BJ (cell line): ENCODE results near the gene DEPDC1B. TPM values are rescaled to one million over a fixed set of nuclear protein-coding genes. Genes with fewer than 3 reads are reported as not detected.
"Not testable (repeated sequence)": the region's sequence is repeated elsewhere in the genome, so short reads cannot be mapped to it uniquely, and the experiment has no call there.

ENCODE experiments used
- CTCF ChIA-PET: fragments of 350-600 bp; formaldehyde crosslinking; extraction: SDS; loops from one replicate; lab custom pipeline; 2021; ENCODE audit warnings: antibody characterized with exemption, inconsistent platforms; lab: Yijun Ruan, JAX
- POLR2A ChIA-PET: fragments of 300-600 bp; sonication (Branson Sonifier 250); formaldehyde crosslinking; extraction: SDS; loops from one replicate; lab custom pipeline; 2021; ENCODE audit warnings: antibody characterized with exemption; lab: Charles Lee
- DNase-seq: peaks from one replicate; pipeline ENCODE4 v3.0.0-alpha.2; 2011; ENCODE audit warnings: low read depth
- H3K27me3 ChIP-seq: 2 replicates; pipeline ENCODE4 v1.6.0; 2011; ENCODE audit warnings: low read length; ENCODE audit not compliant: control insufficient read depth, insufficient read depth
- H3K36me3 ChIP-seq: 2 replicates; pipeline ENCODE4 v1.5.1; 2011; ENCODE audit warnings: low read length; ENCODE audit not compliant: control insufficient read depth, insufficient read depth
- H3K4me3 ChIP-seq: 2 replicates; pipeline ENCODE4 v1.5.1; 2011; ENCODE audit warnings: low read depth, mild to moderate bottlenecking, control low read depth, low read length
- polyA plus RNA-seq: library from polyadenylated mRNA; depleted of rRNA; stranded (reverse); fragments of >200 nt; gene quantifications from 2 replicates; pipeline ENCODE4 v1.2.3, GENCODE V29; 2011
- TF ChIP-seq, protein P1 (sequence below): IDR thresholded peaks from 2 replicates; pipeline ENCODE4 v1.5.1; 2011; ENCODE audit warnings: low read depth, mild to moderate bottlenecking, control low read depth, inconsistent platforms, low read length, moderate library complexity; ENCODE audit not compliant: insufficient read depth

The DEPDC1B gene
- polyA plus RNA-seq, 1 experiment = 6.5 TPM

- no peaks in the 10 kb centered on the region for H3K36me3 ChIP-seq
- ChIA-PET CTCF (interaction anchor here (0.6 to 4.8 kb wide), 2 partner anchors 9 to 13 kb away, joined by 3 to 49 read pairs; partner anchors contain the start of gene DEPDC1B), POLR2A (no interaction called here)
- TF ChIP-seq, protein P1, sequence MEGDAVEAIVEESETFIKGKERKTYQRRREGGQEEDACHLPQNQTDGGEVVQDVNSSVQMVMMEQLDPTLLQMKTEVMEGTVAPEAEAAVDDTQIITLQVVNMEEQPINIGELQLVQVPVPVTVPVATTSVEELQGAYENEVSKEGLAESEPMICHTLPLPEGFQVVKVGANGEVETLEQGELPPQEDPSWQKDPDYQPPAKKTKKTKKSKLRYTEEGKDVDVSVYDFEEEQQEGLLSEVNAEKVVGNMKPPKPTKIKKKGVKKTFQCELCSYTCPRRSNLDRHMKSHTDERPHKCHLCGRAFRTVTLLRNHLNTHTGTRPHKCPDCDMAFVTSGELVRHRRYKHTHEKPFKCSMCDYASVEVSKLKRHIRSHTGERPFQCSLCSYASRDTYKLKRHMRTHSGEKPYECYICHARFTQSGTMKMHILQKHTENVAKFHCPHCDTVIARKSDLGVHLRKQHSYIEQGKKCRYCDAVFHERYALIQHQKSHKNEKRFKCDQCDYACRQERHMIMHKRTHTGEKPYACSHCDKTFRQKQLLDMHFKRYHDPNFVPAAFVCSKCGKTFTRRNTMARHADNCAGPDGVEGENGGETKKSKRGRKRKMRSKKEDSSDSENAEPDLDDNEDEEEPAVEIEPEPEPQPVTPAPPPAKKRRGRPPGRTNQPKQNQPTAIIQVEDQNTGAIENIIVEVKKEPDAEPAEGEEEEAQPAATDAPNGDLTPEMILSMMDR = no peak
- no peak overlapping the region for H3K4me3 ChIP-seq
- no peak for DNase-seq
- H3K27me3 ChIP-seq = no peaks in the 10 kb centered on the region
These were observed 14.3 kb downstream of the DEPDC1B start for GRCh38 chr5:60685700-60686099.

DNA sequence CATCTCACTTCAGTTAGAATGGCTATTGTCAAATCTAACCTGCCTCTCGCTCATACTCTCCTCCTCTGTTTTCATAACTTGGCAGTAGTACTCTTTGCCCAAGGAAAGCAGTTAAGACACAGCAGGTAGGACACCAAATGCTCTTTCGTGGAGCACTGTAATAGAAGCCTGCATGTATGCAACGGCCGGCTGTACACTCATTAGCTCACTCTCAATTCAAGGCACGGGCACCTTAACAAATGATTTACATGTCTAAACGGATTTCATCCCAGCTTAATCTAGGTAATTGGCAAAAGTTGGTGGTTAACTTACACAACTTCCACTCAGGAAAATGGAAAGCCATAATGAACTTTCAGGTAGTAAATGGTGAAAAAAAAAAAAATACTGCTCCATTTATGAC lies 14.9 kb downstream of the DEPDC1B start:
- DNase-seq = no peak
- no peaks in the 10 kb centered on the region for H3K36me3 ChIP-seq
- TF ChIP-seq, protein P1 = no peak
- ChIA-PET POLR2A (no interaction called here), CTCF (interaction anchor here (0.6 to 4.8 kb wide), 2 partner anchors 9 to 13 kb away, joined by 3 to 49 read pairs; partner anchors contain the start of gene DEPDC1B)
- H3K4me3 ChIP-seq = no peak overlapping the region
- no peaks in the 10 kb centered on the region for H3K27me3 ChIP-seq

- H3K36me3 ChIP-seq, DNase-seq, CTCF ChIA-PET, H3K4me3 ChIP-seq, POLR2A ChIA-PET, H3K27me3 ChIP-seq: not testable (repeated sequence)
These were observed 18.0 kb downstream of the DEPDC1B start for GRCh38 chr5:60682007-60682406.

DNA sequence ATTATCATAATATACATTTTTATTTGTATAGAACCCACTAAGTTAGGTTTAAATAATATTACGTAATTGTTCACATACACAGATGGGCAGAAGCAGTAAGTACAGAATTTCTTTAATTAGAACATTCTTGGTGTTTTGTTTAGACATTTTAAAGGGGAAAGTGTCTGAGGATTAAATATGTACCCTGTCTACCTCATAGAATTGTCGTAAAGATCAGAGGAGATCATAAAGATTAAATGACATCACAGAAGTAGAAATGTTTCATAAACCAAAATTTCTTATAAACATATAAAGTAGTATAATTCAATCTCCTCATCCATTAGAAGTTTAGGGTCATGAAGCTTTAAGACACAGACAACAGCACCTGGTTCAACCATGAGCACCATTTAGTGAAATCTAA lies 20.1 kb downstream of the DEPDC1B start:
- TF ChIP-seq, protein P1 = no peak
- CTCF ChIA-PET = interaction anchor here (0.7 to 2.9 kb wide), 4 partner anchors 9 to 202 kb away, joined by 4 to 14 read pairs (median 6); partner anchors contain the start of gene DEPDC1B
- DNase-seq = no peak
- H3K27me3 ChIP-seq = no peaks in the 10 kb centered on the region
- H3K4me3 ChIP-seq = no peak overlapping the region
- POLR2A ChIA-PET = no interaction called here
- no peaks in the 10 kb centered on the region for H3K36me3 ChIP-seq

GRCh38 chr5:60677850-60678664 lies 21.9 kb downstream of the DEPDC1B start:
- no peak for DNase-seq
- POLR2A ChIA-PET = interaction anchor here (0.6 kb wide), 1 partner anchor 798 kb away, joined by 4 read pairs; no protein-coding TSS in a partner anchor
- H3K36me3 ChIP-seq = no peaks in the 10 kb centered on the region
- TF ChIP-seq, protein P1 = peak; percentile 45
- CTCF ChIA-PET = interaction anchor here (0.9 to 2.9 kb wide), 14 partner anchors 9 to 250 kb away, joined by 3 to 24 read pairs (median 4); partner anchors contain the start of gene DEPDC1B
- H3K4me3 ChIP-seq = no peak overlapping the region
- no peaks in the 10 kb centered on the region for H3K27me3 ChIP-seq
